NCI-H1930 (cell line): ENCODE results near the gene GPR146.
"Not testable (repeated sequence)": the region's sequence is repeated elsewhere in the genome, so short reads cannot be mapped to it uniquely, and the experiment has no call there.

Experiments
- DNase-seq, 2 experiments: peaks; one replicate each; lab custom pipeline; 2025; lab: John Stamatoyannopoulos, UW

The GPR146 gene

DNA sequence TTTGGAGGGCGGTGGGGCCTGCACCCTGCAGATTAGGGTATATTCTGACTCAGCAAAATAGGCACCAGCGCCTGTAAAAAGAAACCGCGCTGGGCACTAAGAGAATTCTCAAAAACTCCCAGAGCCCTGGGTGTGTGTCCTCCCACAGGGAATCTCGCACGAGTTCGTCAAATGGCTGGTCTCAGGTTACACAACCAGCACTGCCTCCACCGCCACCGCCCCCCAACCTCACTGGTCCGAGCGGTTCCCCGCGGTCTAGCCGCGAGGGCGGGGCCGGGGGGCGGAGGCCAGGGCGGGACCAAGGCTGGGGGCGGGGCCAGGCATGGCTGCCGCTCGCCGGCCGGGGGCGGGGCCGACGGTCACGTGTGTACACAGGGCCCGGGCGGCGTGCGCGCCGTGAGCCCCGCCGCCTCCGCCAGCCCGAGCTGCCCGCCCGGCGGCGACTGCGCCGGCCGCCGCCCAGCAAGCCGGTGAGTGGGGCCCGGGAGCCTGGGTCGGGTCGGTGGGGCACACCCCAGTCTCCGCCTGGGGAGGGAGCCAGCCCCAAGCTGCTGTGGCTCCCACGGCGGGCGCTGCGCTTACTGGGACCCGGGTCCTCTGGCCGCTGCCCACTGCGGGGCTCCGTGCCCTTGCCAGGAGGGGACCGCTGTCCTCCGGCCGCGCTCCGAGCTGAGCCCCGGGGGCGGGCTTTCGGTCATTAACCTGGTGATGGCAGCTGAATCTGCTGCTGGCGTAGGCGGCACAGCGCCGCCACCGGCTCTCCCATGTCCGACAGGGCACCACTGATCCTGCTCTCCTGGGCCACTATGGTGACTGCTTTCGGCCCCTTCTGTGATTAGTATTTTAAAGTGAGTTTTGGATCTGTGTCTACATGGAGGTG lies at the start of gene GPR146:
GPR146 (plus strand) TSS at position 358 of the 880 bp plus-strand sequence. CDS start 12,970 bp downstream, outside the sequence.
- DNase-seq: peak; percentile 84 to 89

GRCh38 chr7:994592-995308 lies 49.6 kb upstream of the GPR146 start:
- DNase-seq: no peak

DNA sequence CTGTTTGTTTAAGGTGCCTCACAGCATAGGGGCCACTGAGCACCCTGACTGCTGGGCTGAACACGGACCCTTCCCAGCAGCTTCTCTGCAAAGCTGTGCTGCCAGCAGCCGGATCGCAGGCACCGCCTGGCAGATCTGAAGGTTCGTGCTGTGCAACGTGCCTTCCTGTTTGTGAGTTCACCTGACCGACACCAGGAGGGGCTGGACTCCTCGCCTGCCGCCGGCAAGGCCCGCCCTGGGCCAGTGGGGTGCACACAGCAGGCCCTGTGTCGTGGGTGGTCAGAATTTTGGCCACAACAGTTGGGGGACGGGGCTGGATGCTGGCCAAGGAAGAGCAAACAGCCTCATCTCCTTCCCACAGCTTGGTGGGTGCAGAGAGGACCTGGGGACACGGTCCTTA lies 48.8 kb upstream of the GPR146 start:
- no peak for DNase-seq

- no peak for DNase-seq
These were observed 48.1 kb upstream of the GPR146 start for GRCh38 chr7:996079-996872.

- DNase-seq: no peak
These were observed 46.6 kb upstream of the GPR146 start for GRCh38 chr7:997404-998395.

DNA sequence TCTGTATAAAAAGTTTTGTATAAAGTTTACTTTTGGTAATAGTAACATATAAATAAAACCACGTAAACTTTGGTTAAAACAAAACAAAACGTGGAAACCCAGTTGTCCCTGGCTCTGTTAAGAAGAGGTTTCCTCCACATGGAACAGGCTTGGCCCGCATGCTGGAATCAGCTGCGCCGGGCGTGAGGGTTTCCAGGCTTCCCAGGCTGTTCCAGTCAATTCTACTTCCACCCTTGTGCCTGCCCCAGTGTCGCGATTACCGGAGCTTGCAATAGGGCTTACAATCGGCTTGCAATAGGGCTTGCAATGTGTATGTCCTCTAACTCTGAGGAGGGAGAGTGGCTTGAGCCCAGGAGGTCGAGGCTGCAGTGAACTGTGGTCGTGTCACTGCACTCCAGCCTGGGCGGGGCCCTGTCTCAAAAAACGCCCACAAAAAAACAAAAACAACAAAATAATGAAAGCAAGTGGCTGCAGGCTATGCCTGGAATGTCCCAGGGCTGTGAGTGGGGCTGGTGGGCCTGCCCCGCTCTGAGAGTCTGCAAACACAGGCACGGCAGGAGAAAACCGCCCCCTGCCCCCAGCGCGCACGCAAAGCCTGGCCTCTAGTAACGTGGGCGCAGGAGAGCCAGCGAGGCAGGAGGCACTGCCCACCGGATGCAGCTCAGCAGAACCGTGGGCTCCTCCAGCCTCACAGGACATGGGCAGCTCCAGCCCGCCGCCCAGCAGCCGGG lies 45.0 kb upstream of the GPR146 start:
- DNase-seq: no peak

- DNase-seq: no peak
These were observed 44.1 kb upstream of the GPR146 start for GRCh38 chr7:999941-1000935.

DNA sequence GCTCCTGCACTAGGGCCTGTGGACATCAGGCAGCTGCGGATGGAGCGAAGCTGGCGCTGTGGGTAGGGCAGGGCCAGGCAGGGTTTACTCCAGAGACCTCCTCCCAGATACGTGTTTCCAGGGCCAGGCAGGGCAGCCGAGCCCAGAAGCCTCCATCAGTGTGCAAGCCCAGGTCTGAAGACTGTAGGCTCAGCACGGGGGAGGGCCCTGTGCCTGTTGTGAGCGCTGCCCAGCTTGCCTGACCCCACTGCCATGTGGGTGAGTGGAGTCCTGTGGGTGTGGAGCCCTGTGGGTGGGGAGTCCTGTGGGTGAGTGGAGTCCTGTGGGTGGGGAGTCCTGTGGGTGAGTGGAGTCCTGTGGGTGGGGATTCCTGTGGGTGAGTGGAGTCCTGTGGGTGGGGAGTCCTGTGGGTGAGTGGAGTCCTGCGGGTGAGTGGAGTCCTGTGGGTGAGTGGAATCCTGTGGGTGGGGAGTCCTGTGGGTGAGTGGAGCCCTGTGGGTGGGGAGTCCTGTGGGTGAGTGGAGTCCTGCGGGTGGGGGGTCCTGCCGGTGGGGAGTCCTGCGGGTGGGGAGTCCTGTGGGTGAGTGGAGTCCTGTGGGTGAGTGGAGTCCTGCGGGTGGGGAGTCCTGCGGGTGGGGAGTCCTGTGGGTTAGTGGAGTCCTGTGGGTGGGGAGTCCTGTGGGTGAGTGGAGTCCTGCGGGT lies 43.1 kb upstream of the GPR146 start:
- DNase-seq: not testable (repeated sequence)

GRCh38 chr7:1002026-1002425 lies 42.3 kb upstream of the GPR146 start:
- not testable (repeated sequence) for DNase-seq

GRCh38 chr7:1002445-1002844 lies 41.9 kb upstream of the GPR146 start:
- DNase-seq: not testable (repeated sequence)

GRCh38 chr7:1004018-1004852 lies 40.1 kb upstream of the GPR146 start:
- no peak for DNase-seq

DNA sequence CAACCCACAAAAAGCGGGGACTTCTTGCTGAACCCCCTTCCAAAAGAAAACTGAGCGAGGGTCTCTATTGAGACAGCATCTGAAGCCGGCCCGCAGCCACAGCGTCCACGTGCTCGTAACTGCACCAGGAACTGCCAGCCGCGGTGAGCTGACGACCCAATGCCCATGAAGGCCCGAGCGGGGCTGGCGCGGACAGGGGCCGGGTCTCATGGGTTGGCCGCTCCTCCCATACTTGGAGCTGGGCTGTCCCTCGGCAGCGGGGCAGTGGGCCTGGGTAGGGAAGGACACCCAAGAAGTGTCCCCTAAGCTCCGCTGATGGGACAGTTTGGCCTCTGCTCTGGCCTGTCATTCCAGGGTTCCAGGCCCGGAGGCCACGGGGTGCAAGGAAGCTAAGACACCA lies 39.0 kb upstream of the GPR146 start:
- no peak for DNase-seq

GRCh38 chr7:1007901-1008300 lies 36.4 kb upstream of the GPR146 start:
- DNase-seq: no peak

- DNase-seq: no peak
These were observed 35.5 kb upstream of the GPR146 start for GRCh38 chr7:1008733-1009363.

- DNase-seq: no peak
These were observed 34.6 kb upstream of the GPR146 start for GRCh38 chr7:1009747-1010146.

GRCh38 chr7:1010226-1010625 lies 34.1 kb upstream of the GPR146 start:
- DNase-seq: no peak
